Right ventricle myocardium inferior (tissue), 1 donor: ENCODE data around the gene CDHR5. TPM values are rescaled to one million over a fixed set of nuclear protein-coding genes. Genes with fewer than 3 reads are reported as not detected.
"Not testable (repeated sequence)": the region's sequence is repeated elsewhere in the genome, so short reads cannot be mapped to it uniquely, and the experiment has no call there.

Experiments used
- ATAC-seq: fragments of 200-7000 bp; cut with Tn5 transposase; one replicate; pipeline ENCODE4 v1.9.1; 2020; ENCODE audit warnings: mild to moderate bottlenecking, moderate library complexity
- DNase-seq: peaks from one replicate; pipeline ENCODE4 v3.0.0; 2021; ENCODE audit errors: missing footprints
- intact Hi-C: fragments of 100-400 bp; cut with DNase I; formaldehyde crosslinking; loops from one replicate; pipeline ENCODE4 v1.11.0; 2022
- total RNA-seq: library from RNA; stranded (reverse); fragmentation: NEBNext Ultra II Directional; extraction: Animal tissue kit (Norgen Biotek cat#: 25700); gene quantifications from one replicate; pipeline ENCODE4 v1.2.1, GENCODE V29; 2021
- donor health status: DM: no; HTN: yes; CAD: no; lungs with severe emphysema.

Gene CDHR5
- total RNA-seq, 1 donor from 2014 or later, result not detected

DNA sequence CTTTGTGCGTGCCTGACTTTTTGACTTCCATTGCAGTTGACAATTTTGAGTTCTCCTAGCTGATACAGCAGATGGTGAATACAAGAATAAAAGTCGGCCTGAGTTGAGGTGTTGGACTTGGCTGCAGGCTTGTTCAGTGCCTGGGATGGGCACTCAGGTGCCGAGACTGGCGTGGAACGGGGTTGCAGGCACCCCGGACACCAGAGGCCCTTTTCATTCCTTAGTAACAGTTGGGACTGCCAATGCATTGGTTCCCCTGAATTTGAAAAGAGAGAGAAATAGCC is 47.2 kb downstream of the CDHR5 start:
- no peak for ATAC-seq
- intact Hi-C loops, result loop anchor here (5.0 kb wide), 1 partner anchor 35 kb away; no protein-coding TSS in a partner anchor
- no peak for DNase-seq

DNA sequence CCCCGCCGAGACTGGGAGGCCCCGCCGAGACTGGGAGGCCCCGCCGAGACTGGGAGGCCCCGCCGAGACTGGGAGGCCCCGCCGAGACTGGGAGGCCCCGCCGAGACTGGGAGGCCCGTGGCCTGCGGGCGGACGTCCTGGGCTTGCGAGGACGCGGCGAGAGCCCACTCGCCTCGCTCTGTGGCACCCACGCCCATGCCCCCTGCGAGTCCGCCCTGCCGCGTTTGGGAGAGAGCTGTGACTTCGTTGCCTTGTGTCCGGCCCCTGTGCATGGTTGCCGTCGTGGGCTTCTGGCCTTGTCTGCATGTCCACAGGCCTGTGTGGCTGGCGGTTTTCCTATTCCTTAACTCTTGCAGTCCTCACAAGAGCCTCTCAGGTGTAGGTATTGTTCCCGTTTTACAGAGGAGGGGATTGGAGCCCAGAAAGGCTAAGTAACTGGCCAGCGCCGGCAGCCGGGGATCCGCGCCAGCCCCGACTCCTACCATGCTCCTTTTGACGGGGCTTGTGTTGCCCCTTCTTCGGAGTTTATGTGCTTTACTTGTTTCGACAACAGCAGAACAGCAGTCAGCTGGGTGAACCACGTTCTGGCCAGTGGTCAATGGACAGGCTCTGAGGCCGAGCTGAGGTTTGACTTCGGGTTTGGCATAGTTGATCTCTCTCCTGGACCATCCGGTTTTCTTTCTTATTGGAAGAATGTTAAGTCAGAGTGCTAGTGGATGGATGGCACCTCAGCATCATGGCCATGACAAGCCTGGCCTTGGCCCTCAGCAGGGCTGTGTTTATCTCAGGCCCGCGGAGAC is 47.7 kb downstream of the CDHR5 start:
- DNase-seq (no peak), ATAC-seq (no peak)
- intact Hi-C loops, result loop anchor here (5.0 kb wide), 1 partner anchor 35 kb away; no protein-coding TSS in a partner anchor

DNA sequence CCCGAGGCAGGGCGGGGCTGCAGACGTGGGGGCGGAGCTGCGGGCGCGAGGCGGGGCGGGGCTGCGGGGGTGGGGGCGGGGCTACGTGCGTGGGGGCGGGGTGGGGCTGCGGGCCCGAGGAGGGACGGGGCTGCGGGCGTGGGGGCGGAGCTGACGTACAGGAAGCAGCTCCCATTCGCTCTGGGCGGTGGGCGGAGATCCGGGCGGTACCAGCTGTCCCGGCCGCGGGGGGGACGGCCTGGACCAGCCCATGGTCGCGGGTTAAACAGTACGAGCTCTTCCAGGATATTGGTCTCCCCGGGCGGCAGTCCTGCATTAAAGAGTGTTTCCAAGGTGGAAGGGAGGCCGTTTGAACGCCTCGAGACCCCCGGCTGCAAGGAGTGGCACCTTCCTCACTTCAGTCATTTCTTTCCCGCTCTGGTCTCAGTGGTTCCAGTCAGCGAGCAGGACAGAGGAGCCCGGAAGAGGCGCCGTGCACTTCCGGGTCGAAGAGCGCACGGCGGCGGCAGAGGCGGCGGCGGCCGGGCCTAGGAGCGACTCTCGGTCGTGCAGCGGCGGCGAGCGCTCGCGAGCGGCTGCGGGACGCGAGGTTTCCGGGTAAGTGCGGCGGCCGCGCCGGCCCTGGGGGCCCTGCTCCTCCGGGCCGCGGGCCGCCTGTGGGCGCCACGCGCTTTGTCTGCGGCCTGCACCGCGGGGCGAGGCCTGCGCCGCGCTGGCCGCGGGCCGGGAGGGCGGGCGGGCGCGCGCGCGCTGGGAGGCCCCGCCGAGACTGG is 48.6 kb downstream of the CDHR5 start, which contains the start of gene PHRF1:
TSS of gene PHRF1 (plus strand) at position 475 of the 773 bp plus-strand sequence. CDS start 5,043 bp downstream, outside the sequence.
- DNase-seq (peak; percentile 98), ATAC-seq (peak; percentile 94)
- intact Hi-C loops, result loop anchor here (5.0 kb wide), 1 partner anchor 36 kb away; no protein-coding TSS in a partner anchor

DNA sequence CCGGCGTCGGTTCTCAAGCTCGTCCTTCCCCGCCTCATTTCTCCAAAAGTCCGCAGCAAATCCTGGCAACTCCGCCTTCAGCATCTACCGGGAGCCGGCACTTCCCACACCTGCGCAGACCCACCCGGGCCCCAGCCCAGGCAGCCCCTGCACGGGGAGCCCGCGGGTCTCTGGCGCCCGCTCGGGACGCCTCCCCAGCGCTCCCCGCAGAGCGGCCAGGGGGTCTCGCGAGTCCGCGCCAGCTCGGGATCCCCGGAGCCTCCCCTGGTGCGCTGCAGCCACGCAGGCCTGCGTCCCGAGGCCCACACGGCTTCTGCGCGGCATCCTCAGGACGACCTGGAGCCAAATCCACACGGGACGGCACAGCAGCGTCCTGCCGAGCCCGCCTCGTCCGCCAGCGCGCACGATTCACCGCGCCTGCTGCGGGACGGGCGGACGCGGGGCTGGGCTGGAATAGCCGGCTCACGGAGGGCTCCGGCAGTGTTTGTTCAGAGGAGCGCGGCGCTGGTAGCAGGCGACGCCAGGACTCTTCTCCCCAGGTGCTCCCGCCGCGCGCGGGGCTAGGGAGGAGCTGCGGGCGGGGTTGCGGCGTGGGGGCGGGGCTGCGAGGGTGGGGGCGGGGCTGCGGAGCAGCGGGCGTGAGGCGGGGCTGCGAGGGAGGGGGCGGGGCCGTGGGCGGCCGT is 49.3 kb downstream of the CDHR5 start:
- no peak for DNase-seq
- intact Hi-C loops, result loop anchor here (5.0 kb wide), 1 partner anchor 37 kb away; no protein-coding TSS in a partner anchor
- ATAC-seq, result peak; percentile 67

DNA sequence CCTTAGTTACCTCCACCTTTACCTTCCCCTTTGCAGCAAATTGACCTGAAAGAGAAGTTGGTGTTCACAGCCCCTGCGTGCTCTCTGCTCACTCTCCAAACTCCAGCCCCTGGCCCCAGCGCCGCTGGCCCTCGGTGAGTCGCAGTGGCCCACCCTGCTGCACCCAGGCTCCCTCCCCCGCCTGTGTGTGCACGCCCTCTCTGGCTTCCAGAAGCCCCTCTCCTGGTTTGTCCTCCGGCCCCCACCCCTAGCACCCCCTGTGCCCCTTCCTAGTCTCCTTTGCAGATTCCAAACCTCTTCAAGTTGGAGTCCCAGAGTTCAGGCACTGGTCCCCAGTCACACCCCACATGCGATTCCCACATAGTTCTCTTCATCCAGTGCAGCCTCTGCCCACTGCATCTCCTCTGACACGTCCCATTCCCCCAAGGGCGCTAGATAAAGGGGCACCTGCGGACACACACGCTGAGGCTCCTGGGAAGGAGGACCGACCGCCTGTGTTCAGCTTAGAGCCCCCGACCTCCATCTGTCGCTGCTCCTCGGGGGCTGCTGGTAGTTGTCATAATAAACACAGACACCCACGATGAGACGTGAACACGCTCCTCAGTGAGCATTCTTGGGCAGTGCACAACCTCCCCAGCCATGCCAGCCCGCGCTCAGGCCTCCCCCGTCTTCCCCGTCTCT is 50.0 kb downstream of the CDHR5 start:
- intact Hi-C loops, result loop anchor here (5.0 kb wide), 1 partner anchor 38 kb away; no protein-coding TSS in a partner anchor
- peak; percentile 48 for DNase-seq
- no peak for ATAC-seq

DNA sequence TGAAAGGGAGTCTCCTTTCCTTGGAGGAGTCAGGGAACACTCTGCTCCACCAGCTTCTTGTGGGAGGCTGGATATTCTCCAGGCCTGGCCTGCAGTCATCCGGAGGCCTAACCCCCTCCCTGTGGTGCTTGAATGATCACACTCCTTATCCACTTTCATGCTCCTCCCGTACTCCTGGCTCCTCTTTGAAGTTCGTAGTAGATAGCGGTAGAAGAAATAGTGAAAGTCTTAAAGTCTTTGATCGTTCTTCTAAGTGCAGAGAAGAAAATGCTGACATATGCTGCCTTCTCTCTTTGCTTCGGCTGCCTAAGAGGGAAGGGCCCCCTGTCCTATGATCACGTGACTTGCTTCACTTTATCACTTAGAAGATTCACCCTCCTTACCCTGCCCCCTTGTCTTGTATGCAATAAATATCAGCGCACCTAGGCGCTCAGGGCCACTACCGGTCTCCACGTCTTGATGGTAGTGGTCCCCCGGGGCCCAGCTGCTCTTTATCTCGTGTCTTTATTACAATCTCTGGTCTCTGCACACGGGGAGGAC is 50.7 kb downstream of the CDHR5 start:
- intact Hi-C loops, ATAC-seq, DNase-seq: not testable (repeated sequence)

DNA sequence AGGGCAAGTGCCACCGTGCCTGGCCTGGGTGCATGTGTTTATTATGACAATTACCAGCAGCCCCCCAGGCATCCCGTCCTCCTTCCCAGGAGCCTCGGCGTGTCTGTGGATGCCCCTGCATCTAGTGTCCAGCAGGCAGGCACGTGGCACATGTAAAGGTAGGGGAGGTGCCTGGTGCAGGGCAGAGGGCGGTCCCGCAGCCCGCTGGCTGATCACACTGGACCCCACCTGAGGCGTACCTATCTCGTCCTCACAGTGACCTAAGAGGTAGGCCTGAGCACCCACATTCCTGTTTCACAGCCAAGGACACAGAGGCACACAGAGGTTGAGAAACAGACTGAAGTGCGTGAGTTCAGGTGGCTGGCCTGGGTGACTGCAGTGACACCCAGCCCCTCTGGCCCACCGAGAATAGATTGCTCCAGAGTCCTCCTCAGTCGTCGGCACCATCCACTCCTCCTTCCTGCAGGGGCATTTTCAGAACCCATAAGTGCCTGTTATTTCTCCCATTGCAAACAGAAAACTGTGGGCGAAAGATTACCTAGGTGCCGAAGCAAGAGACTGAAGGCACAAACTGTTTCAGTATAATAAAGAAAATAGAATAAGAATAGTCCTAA is 51.5 kb downstream of the CDHR5 start:
- intact Hi-C loops, result no loop called here
- ATAC-seq (no peak), DNase-seq (no peak)

DNA sequence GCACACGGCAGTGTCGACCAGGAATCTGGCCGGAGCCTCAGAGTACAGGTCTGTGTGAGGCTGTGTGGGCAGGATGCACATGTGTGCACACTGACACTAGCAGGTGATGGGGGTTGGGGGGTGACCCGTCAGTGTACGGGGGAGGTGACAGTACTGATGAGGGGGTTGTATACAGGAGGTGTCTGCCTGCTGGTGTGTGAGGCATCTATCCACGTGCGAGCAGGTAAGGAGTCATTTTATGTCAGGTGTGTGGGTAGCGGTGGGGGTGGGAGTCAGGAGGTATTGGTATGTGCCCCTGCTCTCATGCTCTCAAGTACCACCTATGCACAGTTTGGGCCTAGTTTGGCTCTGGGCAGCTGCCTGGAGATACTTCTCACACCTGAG is 53.0 kb downstream of the CDHR5 start:
- intact Hi-C loops, result no loop called here
- DNase-seq (no peak), ATAC-seq (no peak)

DNA sequence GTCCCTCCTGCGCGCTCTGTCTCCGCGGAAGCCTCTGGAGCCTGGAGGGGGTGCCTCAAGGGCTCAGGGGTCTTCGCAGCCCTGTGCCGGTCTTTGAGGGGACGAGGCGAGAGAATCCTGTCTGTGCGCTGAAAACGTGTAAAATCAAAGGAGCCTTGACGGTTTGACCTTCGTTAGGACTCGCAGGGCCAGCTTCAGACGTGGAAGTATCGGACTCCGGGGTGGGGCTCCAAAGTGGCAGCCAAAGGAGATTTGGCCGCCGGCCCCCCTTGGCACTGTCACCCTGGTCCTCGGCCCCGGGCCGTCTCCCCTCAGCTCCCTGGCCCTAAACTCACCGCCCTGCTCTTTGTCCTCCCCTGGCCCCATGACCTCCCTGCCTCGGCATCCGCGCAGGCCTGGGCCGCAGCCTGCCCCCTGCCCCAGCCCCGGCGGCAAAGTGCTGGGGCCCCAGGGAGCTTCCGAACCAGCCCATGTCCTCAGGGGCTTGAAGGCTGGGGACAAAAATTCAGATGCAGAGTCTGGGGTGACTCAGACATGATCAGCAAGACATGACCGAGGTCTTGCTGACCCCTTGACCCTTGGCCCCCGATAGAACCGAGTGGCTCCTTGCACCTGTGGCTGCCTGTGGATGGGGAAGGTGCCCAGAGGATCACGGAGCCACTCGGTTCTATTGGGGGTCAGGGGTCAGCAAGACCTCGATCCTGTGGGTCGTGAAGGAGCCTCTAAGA is 55.4 kb downstream of the CDHR5 start:
- intact Hi-C loops, result no loop called here
- ATAC-seq, result peak; percentile 49
- no peak for DNase-seq

DNA sequence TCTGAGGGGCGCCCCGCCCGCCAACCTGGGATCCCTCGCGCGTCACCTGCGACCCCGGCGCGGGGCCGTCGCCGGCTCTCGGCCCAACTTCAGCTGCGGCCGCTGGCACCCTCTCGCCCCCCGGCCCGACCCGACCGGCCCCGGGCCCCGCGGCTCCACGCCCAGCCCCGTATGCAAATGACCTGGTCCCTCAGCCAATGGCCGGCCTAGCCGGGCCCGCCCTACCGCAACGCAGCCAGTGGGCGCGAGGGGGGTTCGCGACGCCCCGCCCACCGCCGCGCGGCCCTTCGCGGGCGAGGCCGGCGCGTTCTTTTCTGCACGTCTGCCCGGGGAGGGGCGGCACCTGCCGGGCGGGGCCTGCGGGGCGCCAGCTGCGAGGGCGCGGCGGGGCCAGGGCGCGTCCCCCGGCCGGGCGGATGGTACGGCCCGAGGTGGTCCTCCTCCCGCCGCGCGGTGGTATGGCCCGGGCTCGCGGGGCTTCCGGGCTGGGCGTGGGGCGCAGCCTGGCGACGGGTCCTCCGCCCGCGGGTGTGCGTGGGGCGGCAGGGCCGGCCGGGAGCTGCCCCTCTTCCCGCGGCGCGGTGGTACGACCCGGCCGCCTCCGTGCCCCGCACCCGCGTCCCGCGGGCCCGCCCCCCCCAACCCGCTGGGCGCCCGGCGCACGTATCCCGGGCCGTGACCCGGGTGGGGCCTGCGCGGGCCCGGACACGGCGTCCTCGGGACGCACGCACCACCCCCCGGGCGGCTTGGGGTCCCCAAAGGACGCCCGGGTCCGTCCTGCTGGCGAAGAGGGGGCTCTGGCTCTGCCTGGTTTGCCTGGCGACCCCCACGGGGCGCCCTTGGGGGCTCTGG is 56.2 kb downstream of the CDHR5 start:
- intact Hi-C loops, result no loop called here
- ATAC-seq, result peak; percentile 91
- peak; percentile 95 for DNase-seq

DNA sequence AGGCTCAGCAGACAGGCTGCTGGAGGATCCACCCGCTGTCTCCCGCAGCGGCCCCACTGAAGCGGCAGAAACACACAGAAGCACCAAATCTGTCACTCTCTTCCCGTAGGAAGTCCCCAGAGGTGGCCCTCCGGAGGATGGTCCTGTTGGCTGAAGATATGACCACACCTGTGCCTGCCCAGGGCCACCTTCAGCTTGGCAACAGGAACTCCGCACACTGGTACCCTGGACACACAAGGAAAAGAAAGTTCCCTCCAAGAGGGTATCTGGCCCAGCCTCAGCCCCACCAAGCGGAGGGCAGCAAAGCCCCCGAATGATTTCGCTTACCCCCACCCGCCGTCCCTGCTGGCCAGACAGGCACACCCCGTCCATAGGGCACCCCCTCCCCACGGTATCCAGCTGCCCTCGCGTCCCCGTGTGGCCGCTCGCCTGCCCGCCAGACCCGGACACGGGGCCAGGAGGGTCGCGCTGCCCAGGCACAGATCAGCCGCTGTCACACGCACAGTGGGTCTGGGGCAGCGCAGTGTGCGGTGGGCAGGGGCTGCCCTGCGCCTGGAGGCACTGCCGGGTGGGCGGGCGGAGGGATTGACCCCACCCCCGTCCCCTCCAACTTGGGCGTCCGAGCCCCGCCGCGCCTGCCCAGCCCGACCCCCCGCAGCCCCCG is 57.0 kb downstream of the CDHR5 start:
- intact Hi-C loops, result no loop called here
- ATAC-seq (peak; percentile 12), DNase-seq (peak; percentile 74)

DNA sequence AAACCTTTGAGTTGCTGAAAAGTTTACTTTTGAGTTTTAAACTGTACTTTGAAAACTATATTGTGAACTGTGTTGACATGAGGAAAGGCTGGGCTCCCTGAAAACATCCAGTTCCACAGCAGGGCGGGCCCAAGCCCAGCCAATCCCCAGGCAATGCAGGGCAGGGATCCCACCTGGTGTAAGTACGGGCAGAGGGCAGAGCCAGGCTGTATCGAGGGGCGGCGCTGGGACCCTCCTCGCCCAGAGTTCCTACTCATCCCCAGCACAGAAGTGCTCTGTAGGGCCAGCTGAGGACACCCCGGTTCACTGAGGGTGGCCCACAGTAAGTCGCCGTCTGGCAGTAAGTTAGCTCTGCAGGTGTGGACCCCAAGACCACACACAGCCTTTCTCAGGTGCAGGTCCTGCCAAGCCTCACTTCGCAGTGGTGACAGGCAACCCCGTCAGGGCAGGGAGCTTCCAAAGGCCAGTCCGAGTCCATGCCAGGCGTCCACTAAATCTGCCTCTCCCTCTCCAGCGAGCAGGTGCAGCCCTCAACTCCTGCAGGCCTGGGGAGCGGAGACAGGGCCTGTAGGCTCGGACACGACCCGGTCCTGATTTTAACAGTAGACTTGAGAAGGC is 57.6 kb downstream of the CDHR5 start:
- no peak for ATAC-seq
- intact Hi-C loops, result no loop called here

More for the DNA sequence above, 57.6 kb downstream of the CDHR5 start:
- DNase-seq, result no peak
